H9 (cell line): ENCODE data around the gene HKDC1. TPM values are rescaled to one million over a fixed set of nuclear protein-coding genes. Genes with fewer than 3 reads are reported as not detected.

Experiments
- DNase-seq: peaks from one replicate; pipeline ENCODE4 v3.0.0-alpha.2; 2017
- H2AFZ ChIP-seq: one replicate; pipeline ENCODE4 v1.6.1; 2013; ENCODE audit warnings: mild to moderate bottlenecking, low read length, control low read depth, moderate library complexity
- H2AK5ac ChIP-seq: 2 replicates; pipeline ENCODE4 v1.6.1; 2013; ENCODE audit warnings: low read length, control low read depth, mixed read lengths; ENCODE audit not compliant: insufficient read length
- H2BK120ac ChIP-seq: one replicate; pipeline ENCODE4 v1.6.1; 2013; ENCODE audit warnings: low read depth, mild to moderate bottlenecking, low read length, control low read depth, inconsistent platforms; ENCODE audit not compliant: poor library complexity, severe bottlenecking
- H2BK12ac ChIP-seq: 2 replicates; pipeline ENCODE4 v1.6.1; 2013; ENCODE audit warnings: low read length, control low read depth, mixed read lengths, low read depth; ENCODE audit not compliant: insufficient read length
- H2BK15ac ChIP-seq: 2 replicates; pipeline ENCODE4 v1.6.1; 2013; ENCODE audit warnings: low read depth, low read length, control low read depth
- H2BK20ac ChIP-seq: one replicate; pipeline ENCODE4 v1.6.1; 2013; ENCODE audit warnings: low read depth, mild to moderate bottlenecking, low read length, control low read depth, inconsistent platforms; ENCODE audit not compliant: poor library complexity, severe bottlenecking
- H2BK5ac ChIP-seq: 2 replicates; pipeline ENCODE4 v1.6.1; 2013; ENCODE audit warnings: low read length, control low read depth, mixed read lengths; ENCODE audit not compliant: insufficient read length
- H3K14ac ChIP-seq: 2 replicates; pipeline ENCODE4 v1.6.1; 2013; ENCODE audit warnings: low read length, control low read depth; ENCODE audit not compliant: insufficient read depth
- H3K18ac ChIP-seq: 2 replicates; pipeline ENCODE4 v1.6.1; 2013; ENCODE audit warnings: low read depth, mild to moderate bottlenecking, mixed read lengths, low read length, control low read depth; ENCODE audit not compliant: insufficient read length
- H3K23ac ChIP-seq: 2 replicates; pipeline ENCODE4 v1.6.1; 2013; ENCODE audit warnings: low read length, control low read depth, mixed read lengths, low read depth; ENCODE audit not compliant: insufficient read length
- H3K23me2 ChIP-seq: 2 replicates; pipeline ENCODE4 v1.6.1; 2013; ENCODE audit warnings: low read depth, mild to moderate bottlenecking, mixed read lengths, low read length, control low read depth; ENCODE audit not compliant: insufficient read length, poor library complexity, severe bottlenecking
- H3K27ac ChIP-seq: 2 replicates; pipeline ENCODE4 v1.5.1; 2013; ENCODE audit warnings: low read length, control low read depth, mixed read lengths, low read depth; ENCODE audit not compliant: insufficient read length
- H3K27me3 ChIP-seq: 2 replicates; pipeline ENCODE4 v1.6.1; 2013; ENCODE audit warnings: low read length, control low read depth, inconsistent platforms; ENCODE audit not compliant: insufficient read depth
- H3K4ac ChIP-seq: 2 replicates; pipeline ENCODE4 v1.6.1; 2013; ENCODE audit warnings: low read depth, mild to moderate bottlenecking, control low read depth, inconsistent platforms, low read length, moderate library complexity
- H3K4me1 ChIP-seq: 2 replicates; pipeline ENCODE4 v1.6.1; 2013; ENCODE audit warnings: low read length, control low read depth, inconsistent platforms; ENCODE audit not compliant: insufficient read depth
- H3K4me2 ChIP-seq: 2 replicates; pipeline ENCODE4 v1.6.1; 2013; ENCODE audit warnings: low read length, control low read depth, mixed read lengths; ENCODE audit not compliant: insufficient read length, insufficient read depth
- H3K56ac ChIP-seq: 2 replicates; pipeline ENCODE4 v1.6.1; 2013; ENCODE audit warnings: low read depth, mild to moderate bottlenecking, mixed read lengths, low read length, control low read depth; ENCODE audit not compliant: insufficient read length
- H3K79me1 ChIP-seq: 2 replicates; pipeline ENCODE4 v1.6.1; 2013; ENCODE audit warnings: low read depth, mild to moderate bottlenecking, moderate library complexity, low read length, control low read depth, inconsistent platforms; ENCODE audit not compliant: insufficient read depth, poor library complexity, severe bottlenecking
- H3K79me2 ChIP-seq: 2 replicates; pipeline ENCODE4 v1.6.1; 2013; ENCODE audit warnings: low read length, control low read depth, inconsistent platforms; ENCODE audit not compliant: insufficient read depth
- H3K9ac ChIP-seq: 2 replicates; pipeline ENCODE4 v1.6.1; 2013; ENCODE audit warnings: low read length, control low read depth, mixed read lengths; ENCODE audit not compliant: insufficient read length; ENCODE audit errors: extremely low read depth
- H3K9me3 ChIP-seq: one replicate; pipeline ENCODE4 v1.6.1; 2013; ENCODE audit warnings: low read depth, low read length, inconsistent platforms; ENCODE audit not compliant: control insufficient read depth
- H3T11ph ChIP-seq: one replicate; pipeline ENCODE4 v1.6.1; 2013; ENCODE audit warnings: mild to moderate bottlenecking, low read length, control low read depth, inconsistent platforms
- H4K20me1 ChIP-seq: one replicate; pipeline ENCODE4 v1.6.1; 2013; ENCODE audit not compliant: control insufficient read depth, insufficient read length, insufficient read depth
- H4K5ac ChIP-seq: 2 replicates; pipeline ENCODE4 v1.6.1; 2013; ENCODE audit warnings: low read depth, mild to moderate bottlenecking, mixed read lengths, low read length, control low read depth; ENCODE audit not compliant: insufficient read length
- H4K8ac ChIP-seq: replicated peaks from 2 replicates; pipeline ENCODE4 v1.6.1; 2013; ENCODE audit warnings: low read length, control low read depth, mixed read lengths, low read depth; ENCODE audit not compliant: insufficient read length
- H4K91ac ChIP-seq: 2 replicates; pipeline ENCODE4 v1.6.1; 2013; ENCODE audit warnings: low read depth, mild to moderate bottlenecking, moderate library complexity, mixed read lengths, low read length, control low read depth; ENCODE audit not compliant: insufficient read length
- H3K27ac Mint-ChIP-seq, 3 experiments: 2 replicates in 2 of 3; 3 replicates in 1 of 3; pipeline ENCODE4 v1.8.0; 2020 to 2021; ENCODE audit warnings: mixed read lengths in 3 of 3, mild to moderate bottlenecking in 1 of 3, moderate library complexity in 1 of 3
- H3K27me3 Mint-ChIP-seq: 2 replicates; pipeline ENCODE4 v1.8.0; 2021; ENCODE audit warnings: low read depth, mild to moderate bottlenecking, moderate library complexity, mixed read lengths
- H3K36me3 Mint-ChIP-seq, 3 experiments: 2 replicates in 2 of 3; 3 replicates in 1 of 3; pipeline ENCODE4 v1.8.0; 2020 to 2021; ENCODE audit warnings: low read depth in 3 of 3, mixed read lengths in 3 of 3; ENCODE audit not compliant: insufficient read depth in 1 of 3
- H3K4me1 Mint-ChIP-seq, 2 experiments: 2 replicates each; pipeline ENCODE4 v1.8.0; 2020; ENCODE audit warnings: mixed read lengths in 2 of 2
- H3K4me3 Mint-ChIP-seq, 2 experiments: 2 replicates in 1 of 2; 3 replicates in 1 of 2; pipeline ENCODE4 v1.8.0; 2020 to 2021; ENCODE audit warnings: mild to moderate bottlenecking in 2 of 2, mixed read lengths in 2 of 2, moderate library complexity in 1 of 2
- H3K9me3 Mint-ChIP-seq, 2 experiments: 2 replicates in 1 of 2; 3 replicates in 1 of 2; pipeline ENCODE4 v1.8.0; 2020; ENCODE audit warnings: mild to moderate bottlenecking in 2 of 2, mixed read lengths in 2 of 2, moderate library complexity in 1 of 2
- CTCF ChIP-seq: fragments of 200-600 bp; sonication (generic); conservative IDR thresholded peaks from 3 replicates; pipeline ENCODE4 v1.8.0; 2021; ENCODE audit warnings: antibody characterized with exemption, mild to moderate bottlenecking
- WGBS: extraction: QIAGEN DNeasy Blood & Tissue Kit; methylation state at CpG from one replicate; pipeline ENCODE4 v1.1.7; 2013; ENCODE audit warnings: missing lambda C conversion rate, low lambda C conversion rate, mixed read lengths; ENCODE audit not compliant: insufficient read length; ENCODE audit errors: extremely low coverage; 5-methylcytosine and 5-hydroxymethylcytosine counted together
- total RNA-seq: library from RNA; stranded (reverse); gene quantifications from 2 replicates; pipeline ENCODE4 v1.2.1, GENCODE V29; 2021

HKDC1 gene
- total RNA-seq, 1 experiment from 2014 or later: not detected

GRCh38 chr10:69176823-69177222 lies 43.3 kb upstream of the HKDC1 start:
- H4K5ac ChIP-seq: no peak overlapping the region
- H3K79me2 ChIP-seq: peaks cover 13% of the 10 kb centered on the region; the same call in 1 of the 2 replicates
- H3K4ac ChIP-seq: no peak overlapping the region
- H2BK12ac ChIP-seq: no peak overlapping the region
- H3K9me3 ChIP-seq: no peaks in the 10 kb centered on the region
- H3K27ac Mint-ChIP-seq: no peak overlapping the region
- H2BK15ac ChIP-seq: no peak overlapping the region
- H3K79me1 ChIP-seq: no peaks in the 10 kb centered on the region
- no peak overlapping the region for H3K4me2 ChIP-seq
- no peak overlapping the region for H3K18ac ChIP-seq
- no peak for TF ChIP-seq CTCF
- no peak overlapping the region for H3K27ac ChIP-seq
- H3K56ac ChIP-seq: no peak overlapping the region
- no peak overlapping the region for H3K23ac ChIP-seq
- peaks cover 5% of the 10 kb centered on the region for H3K23me2 ChIP-seq
- no peak overlapping the region for H2BK5ac ChIP-seq
- H3K36me3 Mint-ChIP-seq: peaks cover 0 to 10% (median 2%) of the 10 kb centered on the region in 3 experiments; a peak in 4 of 7 replicates
- H3K9me3 Mint-ChIP-seq: no peaks in the 10 kb centered on the region; a peak in 1 of 5 replicates
- H4K91ac ChIP-seq: no peak overlapping the region
- DNase-seq: no peak
- no peak overlapping the region for H4K8ac ChIP-seq
- no peak overlapping the region for H3K14ac ChIP-seq
- no peak overlapping the region for H2AFZ ChIP-seq
- H3K4me3 Mint-ChIP-seq: no peak overlapping the region
- H4K20me1 ChIP-seq: no peaks in the 10 kb centered on the region
- no peaks in the 10 kb centered on the region for H3K27me3 ChIP-seq
- WGBS: no CpG with 5 or more reads among the region's 2 CpGs
- H2AK5ac ChIP-seq: no peak overlapping the region
- H3K4me1 Mint-ChIP-seq: peaks cover 8 to 13% of the 10 kb centered on the region in 2 experiments
- no peaks in the 10 kb centered on the region for H3K27me3 Mint-ChIP-seq
- no peak overlapping the region for H3K9ac ChIP-seq
- no peaks in the 10 kb centered on the region for H3K4me1 ChIP-seq
- H2BK20ac ChIP-seq: no peak overlapping the region
- no peak overlapping the region for H3T11ph ChIP-seq
- H2BK120ac ChIP-seq: no peak overlapping the region
